ENCODE measurements around the gene GPR89B.

GPR89B gene

GRCh38 chr1:147928236-147929132 is at the start of gene GPR89B:
Gene GPR89B (plus strand): TSS chr1:147928420. CDS start chr1:147928537, 117 bp downstream.
- peak; percentile 92 for DNase-seq (ENCODE audit: low read depth)
- peak within 1 kb of the TSS; percentile 60 for H3K4me3 ChIP-seq (ENCODE audit: low read length)

- TF ChIP-seq CTCF (IDR thresholded peaks at IDR 0.05; ENCODE audit: insufficient read depth, low read depth, low read length, missing control alignments), result no peak
- no peak for DNase-seq (ENCODE audit: low read depth)
- no peak overlapping the region for H3K4me3 ChIP-seq (ENCODE audit: low read length)
Observed at GRCh38 chr1:147879911-147880310, 48.3 kb upstream of the GPR89B start.

- TF ChIP-seq CTCF (IDR thresholded peaks at IDR 0.05; ENCODE audit: insufficient read depth, low read depth, low read length, missing control alignments), result no peak
- DNase-seq (ENCODE audit: low read depth), result peak; percentile 38
- H3K4me3 ChIP-seq (ENCODE audit: low read length), result no peak overlapping the region
Observed at GRCh38 chr1:147882535-147882934, 45.7 kb upstream of the GPR89B start.

GRCh38 chr1:147890177-147890790 is 37.9 kb upstream of the GPR89B start:
- peak; percentile 81 for TF ChIP-seq CTCF (IDR thresholded peaks at IDR 0.05; ENCODE audit: insufficient read depth, low read depth, low read length, missing control alignments)
- no peak overlapping the region for H3K4me3 ChIP-seq (ENCODE audit: low read length)
- peak; percentile 83 for DNase-seq (ENCODE audit: low read depth)

- no peak for TF ChIP-seq CTCF (IDR thresholded peaks at IDR 0.05; ENCODE audit: insufficient read depth, low read depth, low read length, missing control alignments)
- no peak overlapping the region for H3K4me3 ChIP-seq (ENCODE audit: low read length)
- no peak for DNase-seq (ENCODE audit: low read depth)
Observed at GRCh38 chr1:147891088-147891487, 37.1 kb upstream of the GPR89B start.

GRCh38 chr1:147892216-147892615 is 36.0 kb upstream of the GPR89B start:
- peak; percentile 31 for TF ChIP-seq CTCF (IDR thresholded peaks at IDR 0.05; ENCODE audit: insufficient read depth, low read depth, low read length, missing control alignments)
- peak; percentile 40 for DNase-seq (ENCODE audit: low read depth)
- H3K4me3 ChIP-seq (ENCODE audit: low read length), result no peak overlapping the region

- H3K4me3 ChIP-seq (ENCODE audit: low read length), result no peak overlapping the region
- peak; percentile 63 for DNase-seq (ENCODE audit: low read depth)
- peak; percentile 99 for TF ChIP-seq CTCF (IDR thresholded peaks at IDR 0.05; ENCODE audit: insufficient read depth, low read depth, low read length, missing control alignments)
Observed at GRCh38 chr1:147892731-147893214, 35.4 kb upstream of the GPR89B start.
